GM19023 (cell line): ENCODE results near the gene NR2E1.

Source experiments
- ATAC-seq: cut with Tn5 transposase; IDR thresholded peaks from one replicate; pipeline ENCODE4 v1.9.1; 2021; ENCODE audit warnings: mild to moderate bottlenecking, moderate library complexity; ENCODE audit not compliant: unreplicated experiment

Gene NR2E1

DNA sequence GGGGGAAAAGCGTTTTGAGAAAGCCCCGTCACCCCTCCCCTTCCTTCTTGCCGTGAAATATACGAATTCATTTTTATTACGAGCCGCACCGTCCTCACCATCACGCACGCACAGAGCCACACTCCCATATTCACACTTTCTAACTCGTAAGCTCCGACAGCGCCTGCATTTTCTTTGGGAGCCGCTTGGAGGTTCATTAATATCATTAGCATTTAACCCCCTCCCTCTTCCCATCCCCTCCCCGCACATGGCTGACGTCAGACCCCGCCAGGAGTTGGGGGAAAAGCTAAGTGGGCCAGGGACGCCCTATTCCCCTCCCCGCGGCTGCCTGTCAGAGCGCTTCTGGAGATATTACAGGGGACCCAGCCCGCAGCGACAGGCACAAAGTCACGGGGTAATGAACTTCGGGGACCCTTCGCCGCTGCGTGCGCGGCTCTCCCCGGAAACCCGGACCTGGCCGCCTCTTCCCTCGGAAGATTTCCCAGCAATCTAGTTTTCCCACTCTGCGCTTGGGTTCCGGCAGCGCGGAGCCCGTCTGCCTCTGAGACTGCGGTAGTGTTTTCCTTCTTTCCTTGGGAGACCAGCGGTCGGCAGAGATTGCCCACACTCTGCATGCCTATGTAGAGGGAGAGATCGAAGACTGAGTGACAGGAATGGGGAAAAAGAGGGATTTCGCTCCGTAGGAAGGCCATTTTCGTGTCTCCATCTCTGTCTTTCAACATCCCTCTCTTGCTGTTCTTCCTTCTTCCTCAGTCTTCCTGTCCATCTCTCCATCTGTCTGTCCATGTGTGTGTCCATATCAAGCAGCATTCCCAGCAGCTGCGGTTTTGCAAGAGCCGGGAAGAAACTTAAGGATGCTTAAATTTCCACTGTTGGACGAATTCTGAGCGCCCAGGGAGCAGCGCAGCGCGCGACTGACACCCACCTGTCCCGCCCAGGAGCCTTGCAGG lies at the start of gene NR2E1:
TSS of gene NR2E1 (plus strand) at position 309 of the 950 bp plus-strand sequence. CDS start 744 bp downstream, outside the sequence.
- ATAC-seq, result no peak

DNA sequence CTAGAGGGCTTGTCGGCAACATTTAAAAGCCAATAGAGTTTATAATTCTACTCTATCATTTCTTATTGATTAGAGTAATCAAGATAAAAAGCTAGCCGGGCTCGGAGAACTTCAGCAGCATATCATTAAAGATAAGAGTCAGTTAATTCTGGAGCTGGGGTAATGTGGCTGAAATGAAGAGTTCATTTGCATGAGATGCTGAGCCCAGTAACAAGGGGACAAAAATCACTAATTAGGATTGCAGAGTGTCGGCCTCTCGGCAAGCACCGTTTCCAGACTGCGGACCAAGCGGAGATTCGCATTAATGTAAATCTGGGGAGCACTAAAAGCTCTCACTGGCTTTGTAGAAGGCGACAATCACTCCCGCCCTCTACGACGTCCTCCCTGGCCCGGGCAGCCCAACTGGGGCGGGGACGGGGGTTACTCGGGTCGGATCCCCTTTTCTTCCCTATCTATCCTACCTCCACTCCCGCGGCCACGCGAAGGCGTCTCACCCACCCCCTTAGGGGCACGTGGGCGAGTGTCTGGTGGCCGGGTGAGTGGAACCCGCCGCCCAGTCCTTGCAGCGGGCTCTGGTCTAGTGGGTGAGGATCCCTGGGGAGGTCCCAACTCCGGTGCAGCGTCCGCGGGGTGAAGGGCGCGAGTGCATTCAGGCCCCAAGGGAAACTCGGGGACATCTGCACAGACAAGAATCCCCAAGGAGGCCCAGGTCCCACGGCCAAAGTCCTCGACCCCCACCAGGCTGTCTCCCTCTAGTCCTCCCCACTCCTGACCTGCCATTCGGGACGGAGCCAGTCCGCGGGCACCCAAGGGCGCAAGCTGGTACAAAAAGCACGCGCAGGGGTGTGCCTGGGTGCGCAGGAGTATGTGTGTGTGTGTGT lies 49.0 kb upstream of the NR2E1 start:
- no peak for ATAC-seq

DNA sequence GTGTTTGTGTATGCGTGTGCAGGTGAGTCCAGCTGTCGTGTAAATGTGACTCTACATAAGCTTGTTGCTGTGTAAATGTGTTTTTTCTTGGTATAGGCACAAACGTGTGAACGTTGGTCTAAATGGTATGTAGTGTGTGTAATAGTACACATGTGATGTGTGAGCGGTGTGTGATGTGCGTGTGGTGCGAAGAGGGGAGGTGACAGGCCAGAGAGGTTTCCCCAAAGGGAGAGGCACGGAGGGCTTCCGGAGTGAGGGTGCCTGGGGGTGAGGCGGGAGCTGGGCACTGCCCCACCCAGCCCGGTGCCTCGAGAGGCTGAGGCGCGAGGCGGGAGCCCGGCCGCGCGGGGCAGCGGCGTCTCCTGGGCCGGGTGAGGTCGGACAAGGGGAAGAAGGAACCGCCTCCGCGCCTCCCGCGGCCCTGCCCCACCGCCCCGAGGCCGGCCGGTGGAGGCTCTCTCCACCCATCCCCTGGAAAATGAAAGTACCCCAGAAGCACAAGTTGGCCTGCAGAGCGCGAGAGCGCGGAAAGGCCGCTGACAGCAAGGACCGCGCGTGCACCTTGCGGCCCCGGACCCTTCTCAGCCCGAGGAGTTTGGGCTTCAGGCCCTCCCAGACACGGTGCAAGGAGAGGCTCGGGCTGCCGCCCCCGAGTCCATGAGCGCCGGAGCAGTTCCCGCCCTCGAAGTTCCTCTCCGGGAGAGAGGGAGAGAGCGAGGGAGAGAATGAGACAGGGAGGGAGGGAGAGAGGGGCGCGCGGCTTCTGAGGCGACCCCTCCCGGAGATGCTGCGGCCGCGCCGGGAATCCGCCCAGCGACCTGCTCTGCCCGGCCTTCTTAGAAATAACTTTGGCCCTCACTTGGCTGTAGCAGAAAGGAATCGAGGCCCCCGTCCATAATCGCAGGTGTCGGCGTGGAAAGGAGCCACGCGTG lies 48.1 kb upstream of the NR2E1 start:
- ATAC-seq, result no peak

DNA sequence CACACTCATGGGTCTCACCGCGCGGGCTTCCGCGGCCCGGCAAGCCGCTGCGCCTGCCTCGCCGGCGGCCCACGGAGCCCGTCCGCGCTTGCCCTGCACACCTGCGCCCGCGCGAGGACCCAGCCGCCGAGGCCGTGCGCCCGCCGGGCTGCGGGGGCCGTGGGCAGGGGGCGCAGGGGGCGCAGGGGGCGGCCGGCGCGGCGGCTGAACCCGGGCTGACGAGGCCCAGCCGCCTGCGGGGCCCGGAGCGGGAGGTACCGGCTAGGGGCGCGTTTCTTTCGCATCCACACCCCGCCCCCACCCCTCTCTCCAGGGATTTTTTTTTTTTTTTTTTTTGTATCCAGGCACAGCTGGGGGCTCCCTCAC lies 47.5 kb upstream of the NR2E1 start:
- ATAC-seq, result no peak

DNA sequence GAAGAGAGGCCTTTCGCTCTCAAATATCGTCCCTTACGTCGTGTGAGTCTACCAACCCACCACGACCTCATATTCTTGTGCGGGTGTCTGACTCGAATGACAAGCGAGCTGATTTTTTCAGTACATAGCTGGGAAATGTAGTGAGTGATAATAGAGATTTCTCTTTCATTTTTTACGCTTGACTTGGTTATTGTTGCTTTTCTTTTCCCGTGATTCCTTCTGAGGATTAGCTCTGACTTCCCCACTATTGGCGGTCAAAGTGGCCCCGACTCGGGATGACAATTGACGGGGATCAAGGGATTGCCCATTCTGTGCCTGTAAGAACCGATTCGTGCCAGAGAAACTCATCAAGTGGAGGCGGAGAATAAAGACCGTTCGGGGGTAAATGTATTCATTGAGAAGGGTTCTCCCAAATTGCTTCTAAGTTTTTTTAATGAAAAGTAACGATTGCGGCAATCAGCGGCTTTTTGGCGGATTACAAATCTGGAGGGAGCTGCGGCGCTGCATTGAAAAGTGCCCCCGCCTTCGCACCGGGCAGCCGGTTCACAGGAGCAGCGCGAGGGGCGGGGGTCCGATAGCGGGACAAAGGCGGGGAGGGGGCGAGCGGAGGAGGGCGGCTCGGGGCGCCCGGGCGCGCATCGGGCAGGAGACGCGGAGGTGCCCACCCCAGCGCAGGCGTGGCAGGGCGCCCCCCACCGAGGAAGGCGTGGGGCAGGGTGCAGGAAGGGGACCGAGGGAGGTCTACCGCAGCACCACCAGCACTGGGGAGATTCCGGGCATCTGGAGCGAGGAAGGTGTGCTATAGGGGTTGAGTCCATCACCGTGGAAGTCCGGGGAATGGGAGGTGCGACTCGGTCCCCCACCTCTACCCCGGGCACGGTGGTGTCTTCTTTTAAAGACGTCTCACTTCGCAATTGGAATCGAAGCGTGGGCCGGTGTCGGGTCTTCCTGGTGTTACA lies 46.7 kb upstream of the NR2E1 start:
- ATAC-seq, result no peak

DNA sequence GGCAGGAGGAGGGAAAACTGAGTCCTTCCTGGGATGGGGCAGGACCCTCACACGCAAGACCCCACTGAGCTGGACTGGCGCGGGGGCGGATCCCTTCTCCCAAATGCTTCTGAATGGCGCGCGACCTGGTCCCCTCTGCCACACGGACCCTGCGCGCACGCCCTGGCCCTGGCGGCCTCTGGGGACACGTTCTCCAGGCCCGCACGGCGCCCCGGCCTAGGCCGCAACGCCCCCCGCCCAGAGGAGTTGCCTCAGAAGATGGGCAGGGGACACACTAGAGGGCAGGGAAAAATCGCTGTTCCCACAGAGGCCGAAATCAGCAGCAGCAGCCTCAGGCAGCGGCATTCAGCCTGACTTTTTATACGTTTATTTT lies 46.1 kb upstream of the NR2E1 start:
- ATAC-seq, result no peak

DNA sequence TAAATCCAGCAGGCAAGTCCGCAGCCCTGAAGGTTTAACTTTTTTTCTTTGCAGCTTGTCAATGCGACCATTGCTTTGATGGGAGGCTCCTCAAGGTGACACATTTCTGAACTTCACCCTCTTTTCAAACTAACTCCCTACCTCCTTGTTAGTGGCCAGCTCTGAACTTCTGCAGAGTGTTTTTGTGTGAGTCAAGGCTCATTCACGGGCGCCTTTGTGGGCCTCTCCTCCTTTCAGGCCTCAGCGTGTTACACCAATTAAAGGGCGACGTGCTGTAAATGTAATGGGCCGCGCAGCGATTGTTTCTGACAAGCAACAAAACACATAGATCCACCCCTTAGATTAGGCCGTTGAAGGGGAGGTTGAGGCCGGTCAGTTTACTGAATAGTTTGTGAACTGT lies 45.5 kb upstream of the NR2E1 start:
- ATAC-seq, result no peak

DNA sequence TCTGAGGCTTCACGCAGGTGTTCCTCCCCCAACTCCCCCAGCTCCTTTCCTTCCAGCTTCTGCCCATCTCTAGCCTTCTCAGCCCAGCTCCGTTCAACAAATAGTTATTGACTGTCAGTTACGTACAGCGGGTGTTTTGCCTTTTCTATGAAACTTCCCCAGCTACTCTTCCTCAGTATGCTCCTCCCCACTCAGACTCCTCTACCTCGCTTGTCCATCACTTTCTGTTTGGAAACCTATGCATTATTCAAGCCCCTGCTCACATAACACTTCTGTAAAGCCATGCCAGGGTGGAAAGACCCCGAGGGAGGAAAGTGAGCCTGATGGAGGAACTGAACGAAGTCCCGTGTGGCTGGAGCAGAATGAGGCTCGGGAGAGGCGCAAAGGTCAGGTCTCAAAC lies 44.2 kb upstream of the NR2E1 start:
- no peak for ATAC-seq

DNA sequence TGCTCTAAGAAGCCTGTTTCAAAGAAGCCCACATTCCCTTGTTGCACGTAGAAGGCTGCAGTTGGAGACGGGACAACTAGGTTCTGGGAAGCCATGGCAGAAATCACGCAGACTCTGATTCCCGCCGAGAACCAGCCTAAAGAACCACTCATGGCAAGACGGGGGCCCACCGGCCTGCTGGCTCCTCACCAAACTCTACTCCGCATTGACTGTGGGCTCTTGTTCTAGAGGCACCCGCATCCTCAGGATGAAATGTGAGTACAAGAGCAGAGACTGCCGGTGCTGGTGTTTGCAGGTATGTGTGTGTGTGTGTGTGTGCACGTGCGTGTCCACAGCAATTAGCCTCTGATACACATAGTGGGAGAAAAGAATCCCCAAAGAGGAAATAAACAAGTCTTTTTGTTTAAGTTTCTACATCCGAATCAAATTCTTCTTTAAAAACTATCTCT lies 42.3 kb upstream of the NR2E1 start:
- no peak for ATAC-seq

DNA sequence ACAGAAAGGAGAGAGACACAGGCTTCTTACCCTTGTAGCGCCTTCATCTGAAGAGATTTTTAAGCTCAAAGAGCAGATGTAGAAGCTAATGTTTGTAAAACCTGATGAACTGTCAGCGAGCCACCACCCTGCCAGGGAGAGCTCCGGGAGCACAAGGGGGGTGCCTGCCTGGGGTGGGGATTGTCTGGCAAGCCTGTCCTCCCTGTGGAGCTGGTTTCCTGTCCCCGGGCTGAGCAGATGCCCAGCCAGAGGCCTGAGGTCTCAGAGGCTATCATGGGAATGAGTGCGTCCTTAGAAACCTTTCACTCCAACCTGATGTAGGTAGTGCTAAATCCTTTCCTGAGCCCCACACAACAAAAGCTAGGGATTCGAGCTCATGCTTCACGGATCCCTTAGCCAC lies 41.9 kb upstream of the NR2E1 start:
- ATAC-seq, result no peak

DNA sequence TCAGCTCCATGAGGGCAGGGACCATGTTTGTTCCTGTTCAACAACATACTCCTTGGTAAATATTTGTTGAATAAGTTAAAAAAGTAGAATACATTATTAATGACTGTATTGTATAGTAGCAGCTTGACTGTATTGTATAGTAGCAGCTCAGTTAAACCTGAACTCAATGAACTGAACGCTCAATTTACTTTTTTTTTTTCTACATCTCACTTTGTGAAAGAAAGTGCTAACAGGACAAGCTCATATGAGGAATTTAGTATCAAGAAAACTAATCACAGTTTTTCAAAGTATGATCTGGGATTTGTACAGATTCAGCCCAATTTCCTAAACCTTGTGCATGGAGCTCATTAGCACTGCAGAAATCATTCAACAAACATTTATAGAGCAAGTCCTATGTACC lies 38.8 kb upstream of the NR2E1 start:
- no peak for ATAC-seq

DNA sequence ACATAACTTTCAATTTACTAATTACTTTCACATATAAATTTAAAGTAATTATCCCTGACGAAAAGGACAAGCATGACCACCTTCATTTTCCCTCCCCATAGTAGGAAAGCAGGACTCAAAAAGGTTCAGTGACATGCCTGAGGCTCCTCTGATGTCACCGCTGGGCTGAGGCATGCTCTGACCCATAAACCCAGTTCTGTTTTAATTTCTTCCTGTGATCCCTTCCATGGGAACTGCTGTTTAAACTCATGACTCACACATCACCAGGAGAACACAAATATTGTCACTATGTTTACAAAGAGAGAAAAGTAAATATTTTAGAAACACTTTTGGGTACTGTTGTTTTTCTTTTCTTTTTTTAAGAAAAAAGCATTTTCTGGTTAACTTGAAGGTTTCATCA lies 38.0 kb upstream of the NR2E1 start:
- ATAC-seq, result no peak

DNA sequence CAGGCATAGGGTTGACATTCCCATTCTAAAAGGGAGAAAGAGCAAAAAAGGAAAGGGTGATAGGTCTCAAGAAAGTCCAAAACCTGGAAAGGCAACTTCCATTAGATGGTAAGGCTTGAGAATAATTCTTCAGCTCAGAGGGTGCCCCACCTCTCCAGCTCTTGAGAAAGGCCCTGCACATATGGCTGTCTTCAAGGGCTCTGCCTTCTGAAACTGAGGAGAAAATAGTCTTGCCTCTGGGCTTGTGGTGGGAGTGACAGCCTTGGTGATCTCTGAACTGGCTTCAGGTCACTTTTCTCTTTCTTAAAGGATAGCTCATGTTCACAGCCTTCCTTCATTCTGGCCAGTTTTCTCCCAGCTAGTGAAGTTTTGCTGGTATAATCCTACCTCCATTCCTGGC lies 35.6 kb upstream of the NR2E1 start:
- ATAC-seq, result no peak

DNA sequence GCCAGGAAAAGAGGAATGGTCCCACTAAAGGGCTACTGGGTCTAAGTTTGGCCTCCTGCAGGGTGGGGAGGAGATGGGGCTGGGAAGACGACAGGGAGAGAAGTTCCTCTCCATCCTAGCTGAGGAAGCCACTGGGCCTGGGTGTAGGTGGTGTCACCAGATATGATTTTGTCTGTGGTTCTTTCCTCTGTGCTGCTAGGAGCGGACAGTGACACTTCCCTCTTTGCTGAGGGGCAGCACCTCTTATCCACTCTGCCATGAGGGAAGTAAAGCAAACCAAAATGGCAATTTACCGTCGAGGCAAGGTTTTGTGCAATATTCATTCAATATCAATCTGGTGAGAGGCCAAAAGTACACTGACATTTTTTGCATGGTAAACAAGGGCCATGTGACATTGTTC lies 33.0 kb upstream of the NR2E1 start:
- no peak for ATAC-seq

DNA sequence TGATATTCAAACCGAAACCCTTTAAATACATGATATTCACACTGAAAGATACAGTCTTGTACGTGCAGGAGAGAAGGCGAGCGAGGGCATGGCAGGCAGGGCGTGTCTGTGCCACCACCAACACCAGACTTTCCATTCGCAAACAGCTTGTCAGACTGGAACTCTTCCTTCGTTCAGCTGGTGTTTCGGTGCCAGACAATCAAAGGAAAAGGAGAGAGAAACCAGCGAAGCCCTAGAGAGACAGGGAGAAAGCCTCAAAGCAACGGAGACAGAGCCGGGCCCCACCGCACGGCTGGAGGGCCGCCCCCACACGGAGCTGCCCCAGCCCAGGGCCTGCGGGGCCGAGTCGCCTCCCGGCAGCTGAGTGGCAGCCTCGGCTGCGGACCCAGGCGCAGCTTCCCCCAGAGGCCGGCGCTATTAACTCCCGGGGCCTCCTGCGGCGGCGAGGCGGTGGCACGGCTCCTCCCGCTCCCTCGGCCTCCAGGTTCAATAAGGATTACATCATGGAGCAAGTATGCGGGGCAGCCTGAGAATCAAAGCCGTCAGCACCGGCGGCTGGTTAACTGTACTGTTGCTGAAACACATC lies 32.1 kb upstream of the NR2E1 start:
- no peak for ATAC-seq

DNA sequence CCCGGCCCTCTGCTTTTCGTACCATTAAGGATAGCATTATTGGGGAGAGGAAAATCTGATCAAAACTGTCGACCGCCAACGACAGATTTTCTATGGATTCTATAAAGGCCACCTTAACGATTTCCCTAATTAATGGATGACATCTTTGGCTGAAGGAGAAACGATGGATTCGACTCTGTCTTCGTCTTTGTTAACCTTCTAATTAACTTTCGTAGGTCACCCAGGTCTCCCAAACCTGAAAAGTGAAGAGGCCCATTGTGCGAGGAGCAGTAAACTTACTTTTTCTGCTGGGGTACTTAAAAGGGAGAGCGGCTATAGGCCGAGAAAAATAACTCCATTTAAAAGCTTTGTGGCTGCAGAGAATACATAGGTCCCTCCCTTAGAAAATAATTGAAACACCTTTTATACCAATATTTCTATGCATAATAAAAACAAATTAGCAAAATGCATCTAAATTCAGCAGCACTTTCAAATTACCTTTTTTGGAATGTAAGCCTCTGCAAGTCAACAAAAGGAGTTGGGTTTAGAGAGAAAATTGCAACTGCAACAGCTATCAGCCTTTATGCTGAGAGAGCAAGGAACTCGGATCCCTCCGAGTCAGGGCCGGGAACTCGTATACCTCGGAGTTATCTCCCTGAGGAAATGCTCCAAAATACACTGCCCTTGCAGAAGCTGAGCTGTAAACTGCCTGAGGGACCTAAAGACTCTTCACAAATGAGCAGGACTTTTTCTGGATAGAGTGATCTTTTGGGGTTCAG lies 31.4 kb upstream of the NR2E1 start:
- no peak for ATAC-seq

DNA sequence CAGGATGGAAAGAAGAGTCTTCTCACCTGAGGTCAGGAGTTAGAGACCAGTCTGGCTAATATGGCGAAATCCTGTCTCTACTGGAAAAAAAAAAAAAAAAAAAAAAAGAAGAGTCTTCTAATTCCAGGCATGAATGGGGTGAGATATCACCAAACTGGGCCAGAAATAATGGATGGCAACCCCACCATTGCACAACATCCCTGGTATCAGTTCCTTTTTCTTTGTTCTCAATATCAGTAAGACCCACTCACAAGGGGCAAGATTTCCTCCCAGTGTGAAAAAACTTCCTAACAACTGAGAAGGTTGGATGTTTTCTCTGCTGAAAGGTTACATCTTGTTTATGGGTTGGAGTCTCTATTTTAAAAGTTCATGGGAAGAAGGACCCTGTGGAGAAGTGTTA lies 23.6 kb upstream of the NR2E1 start:
- ATAC-seq, result no peak

DNA sequence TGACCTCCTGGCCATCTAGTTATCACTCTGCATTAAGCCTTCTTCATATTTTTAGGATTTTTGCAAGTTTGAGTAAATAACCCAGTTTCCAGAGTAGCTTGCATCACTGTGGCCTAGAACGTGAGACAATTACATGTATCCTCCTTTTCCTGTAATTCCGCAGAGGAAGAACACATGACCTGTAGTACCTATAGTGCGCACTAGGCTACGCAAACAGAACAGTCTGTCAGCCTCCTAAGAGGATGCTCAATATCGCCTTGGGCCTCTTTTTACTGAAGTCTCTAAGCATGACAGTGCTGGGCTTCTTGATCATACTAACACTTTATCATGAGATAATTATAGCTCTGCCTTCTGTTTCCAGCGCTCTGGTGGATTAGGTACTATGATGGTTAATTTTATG lies 20.2 kb upstream of the NR2E1 start:
- ATAC-seq, result no peak

DNA sequence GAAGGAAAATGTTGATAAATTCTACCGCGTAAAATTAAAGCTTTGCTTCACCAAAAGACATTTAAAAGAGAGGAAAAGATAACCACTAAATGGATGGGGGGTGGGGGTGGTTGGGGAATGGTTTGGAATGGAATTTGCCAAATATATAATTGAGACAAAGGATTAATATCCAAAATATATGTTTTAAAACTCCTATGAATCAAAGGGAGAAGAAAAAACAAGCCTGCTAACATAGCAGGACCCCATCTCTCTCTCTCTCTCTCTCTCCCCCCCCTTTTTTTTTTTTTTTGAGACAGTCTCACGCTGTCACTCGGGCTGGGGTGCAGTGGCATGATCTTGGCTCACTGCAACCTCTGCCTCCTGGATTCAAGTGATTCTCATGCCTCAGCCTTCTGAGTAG lies 13.4 kb upstream of the NR2E1 start:
- no peak for ATAC-seq
